OCI-LY7 (cell line): ENCODE data around the gene SHOC2. TPM values are rescaled to one million over a fixed set of nuclear protein-coding genes. Genes with fewer than 3 reads are reported as not detected.

Source experiments
- BruUV-seq: library from RNA; stranded (reverse); fragments of 400-500 nt; replicated peaks from 2 replicates; lab custom pipeline; 2021; lab: Mats Ljungman, UMichigan
- CTCF ChIA-PET: fragments of 300-600 bp; sonication (Branson Sonifier 250); formaldehyde crosslinking; loops from one replicate; lab custom pipeline; 2022; ENCODE audit warnings: antibody characterized with exemption; ENCODE audit not compliant: unreplicated experiment; lab: Charles Lee
- POLR2A ChIA-PET: fragments of 300-600 bp; sonication (Branson Sonifier 250); formaldehyde crosslinking; loops from one replicate; lab custom pipeline; 2022; ENCODE audit warnings: antibody characterized with exemption; lab: Charles Lee
- DNase-seq: peaks from one replicate; pipeline ENCODE4 v3.0.0-alpha.2; 2015; ENCODE audit warnings: low spot score
- H2AFZ ChIP-seq: fragments of 200-600 bp; sonication (generic), shearing (Covaris generic); 2 replicates; pipeline ENCODE4 v1.6.1; 2014; ENCODE audit warnings: mild to moderate bottlenecking, antibody characterized with exemption, low read length, moderate library complexity
- H3K27ac ChIP-seq: fragments of 200-600 bp; sonication (generic); 2 replicates; pipeline ENCODE4 v1.5.1; 2014; ENCODE audit warnings: mixed run types, low read depth, mild to moderate bottlenecking, moderate library complexity, low read length, inconsistent platforms; ENCODE audit not compliant: poor library complexity, severe bottlenecking
- H3K36me3 ChIP-seq: fragments of 200-600 bp; sonication (generic); 2 replicates; pipeline ENCODE4 v1.6.1; 2014; ENCODE audit warnings: mild to moderate bottlenecking, antibody characterized with exemption, low read length, moderate library complexity, mixed read lengths; ENCODE audit not compliant: insufficient read depth
- H3K4me1 ChIP-seq: fragments of 200-600 bp; sonication (generic); 2 replicates; pipeline ENCODE4 v1.5.1; 2014; ENCODE audit warnings: mild to moderate bottlenecking, low read length; ENCODE audit not compliant: insufficient read depth, poor library complexity, severe bottlenecking
- H3K4me2 ChIP-seq: fragments of 200-600 bp; sonication (generic); 2 replicates; pipeline ENCODE4 v1.6.1; 2014; ENCODE audit warnings: mild to moderate bottlenecking, low read length
- H3K4me3 ChIP-seq: fragments of 200-600 bp; sonication (generic); 2 replicates; pipeline ENCODE4 v1.5.1; 2014; ENCODE audit warnings: mild to moderate bottlenecking, low read depth, low read length; ENCODE audit not compliant: poor library complexity, severe bottlenecking
- H3K79me2 ChIP-seq: fragments of 200-600 bp; sonication (generic); 2 replicates; pipeline ENCODE4 v1.6.1; 2016; ENCODE audit warnings: low read depth, mild to moderate bottlenecking, low read length, moderate library complexity, mixed read lengths; ENCODE audit not compliant: insufficient read depth
- H3K9me2 ChIP-seq: fragments of 200-600 bp; sonication (generic); 2 replicates; pipeline ENCODE4 v1.6.1; 2016; ENCODE audit warnings: mild to moderate bottlenecking, low read length, mixed read lengths; ENCODE audit not compliant: insufficient read depth
- H3K9me3 ChIP-seq: fragments of 200-600 bp; sonication (generic); 2 replicates; pipeline ENCODE4 v1.6.1; 2014; ENCODE audit warnings: mild to moderate bottlenecking, mixed run types, low read length, mixed read lengths
- H4K20me1 ChIP-seq: fragments of 200-600 bp; sonication (generic); 2 replicates; pipeline ENCODE4 v1.6.1; 2014; ENCODE audit warnings: mild to moderate bottlenecking, antibody characterized with exemption, low read length, moderate library complexity, mixed read lengths; ENCODE audit not compliant: insufficient read depth
- CTCF ChIP-seq: fragments of 200-600 bp; sonication (generic); conservative IDR thresholded peaks from 2 replicates; pipeline ENCODE4 v1.5.1; 2014; ENCODE audit warnings: mild to moderate bottlenecking, antibody characterized with exemption, low read length, moderate library complexity, mixed read lengths
- EZH2phosphoT487 ChIP-seq: fragments of 200-600 bp; sonication (generic); IDR thresholded peaks from 2 replicates; pipeline ENCODE4 v1.6.1; 2018; ENCODE audit warnings: low read depth, borderline replicate concordance, mild to moderate bottlenecking, mixed run types, antibody characterized with exemption, low read length, moderate library complexity, mixed read lengths
- intact Hi-C: fragments of 100-400 bp; cut with micrococcal nuclease; formaldehyde crosslinking; loops from one replicate; pipeline ENCODE4 v1.10.0; 2022; ENCODE audit not compliant: unreplicated experiment
- total RNA-seq, 2 experiments: library from RNA; depleted of rRNA in 1 of 2; stranded (reverse); fragments of >200 nt in 1 of 2; shearing (Covaris generic) in 1 of 2; gene quantifications; 2 replicates each; pipeline ENCODE4 v1.2.3, GENCODE V29; 2014 to 2022

SHOC2 gene
- total RNA-seq, 2 experiments from 2014 or later, result 54.1 to 92.2 TPM

DNA sequence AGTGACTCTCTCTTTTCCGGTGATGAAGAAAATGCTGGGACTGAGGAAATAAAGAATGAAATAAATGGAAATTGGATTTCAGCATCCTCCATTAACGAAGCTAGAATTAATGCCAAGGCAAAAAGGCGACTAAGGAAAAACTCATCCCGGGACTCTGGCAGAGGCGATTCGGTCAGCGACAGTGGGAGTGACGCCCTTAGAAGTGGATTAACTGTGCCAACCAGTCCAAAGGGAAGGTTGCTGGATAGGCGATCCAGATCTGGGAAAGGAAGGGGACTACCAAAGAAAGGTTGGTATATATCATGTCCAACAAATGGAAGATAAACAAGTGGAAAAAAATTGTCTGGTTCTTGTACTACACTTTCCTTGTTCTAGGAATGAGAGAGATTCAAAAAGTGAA is 38.2 kb upstream of the SHOC2 start:
- POLR2A ChIA-PET, result interaction anchor here (0.6 to 2.4 kb wide), 4 partner anchors 12 to 28 kb away, joined by 3 to 12 read pairs (median 6); no protein-coding TSS in a partner anchor
- no peak for TF ChIP-seq EZH2phosphoT487
- TF ChIP-seq CTCF, result no peak
- Histone ChIP-seq H3K9me3 (peaks cover 3% of the 10 kb centered on the region; the same call in 1 of the 2 replicates), H3K9me2 (no peaks in the 10 kb centered on the region), H3K27ac (no peak overlapping the region), H3K4me3 (no peak overlapping the region), H3K4me2 (peak overlapping the region; percentile 61), H2AFZ (no peak overlapping the region), H3K79me2 (peaks cover 23% of the 10 kb centered on the region; the same call in 1 of the 2 replicates), H3K36me3 (peaks cover 86% of the 10 kb centered on the region), H4K20me1 (0 out of 2 replicates have a peak, but pooled peaks cover 4% of the 10 kb centered on the region), H3K4me1 (peaks cover 22% of the 10 kb centered on the region)
- CTCF ChIA-PET, result interaction anchor here (1.7 kb wide), 1 partner anchor 15 kb away, joined by 4 read pairs; no protein-coding TSS in a partner anchor
- BruUV-seq, result no TSS peak
- intact Hi-C loops, result no loop called here
- no peak for DNase-seq

DNA sequence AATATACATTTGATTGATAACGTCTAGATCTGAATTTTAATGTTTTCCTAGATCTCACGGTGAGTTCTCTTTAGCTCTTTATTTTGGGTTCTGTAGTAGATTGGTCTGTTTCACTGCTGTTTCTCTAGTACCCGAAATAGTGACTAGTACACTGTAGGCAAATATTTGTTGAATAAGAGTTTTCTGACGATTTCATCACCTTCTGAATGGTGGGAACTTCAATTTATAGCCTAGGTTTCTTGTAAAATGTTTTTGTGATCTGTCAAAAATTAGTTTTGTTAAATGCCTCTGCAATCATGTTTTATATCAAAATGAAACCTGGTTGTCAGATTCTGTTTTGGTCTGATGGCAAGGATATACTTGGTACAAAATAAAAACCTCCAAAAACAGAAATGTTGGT is 37.5 kb upstream of the SHOC2 start:
- no TSS peak for BruUV-seq
- 0 out of 2 replicates have a peak, but pooled peaks cover 4% of the 10 kb centered on the region for H4K20me1 ChIP-seq
- no peak for DNase-seq
- POLR2A ChIA-PET, result interaction anchor here (0.7 to 2.4 kb wide), 10 partner anchors 12 to 54 kb away, joined by 3 to 12 read pairs (median 4); no protein-coding TSS in a partner anchor
- H3K4me2 ChIP-seq, result peak overlapping the region; percentile 61
- CTCF ChIA-PET, result interaction anchor here (0.9 to 1.7 kb wide), 2 partner anchors 15 to 82 kb away, joined by 4 read pairs; no protein-coding TSS in a partner anchor
- no peak overlapping the region; the same call in 1 of the 2 replicates for H2AFZ ChIP-seq
- H3K4me3 ChIP-seq, result peak overlapping the region; percentile 34
- intact Hi-C loops, result no loop called here
- no peaks in the 10 kb centered on the region for H3K9me2 ChIP-seq
- no peak overlapping the region for H3K27ac ChIP-seq
- H3K4me1 ChIP-seq, result peaks cover 22% of the 10 kb centered on the region
- no peaks in the 10 kb centered on the region for H3K9me3 ChIP-seq
- H3K79me2 ChIP-seq, result peaks cover 17% of the 10 kb centered on the region; the same call in 1 of the 2 replicates
- H3K36me3 ChIP-seq, result peaks cover 86% of the 10 kb centered on the region
- TF ChIP-seq EZH2phosphoT487 (no peak), CTCF (no peak)

DNA sequence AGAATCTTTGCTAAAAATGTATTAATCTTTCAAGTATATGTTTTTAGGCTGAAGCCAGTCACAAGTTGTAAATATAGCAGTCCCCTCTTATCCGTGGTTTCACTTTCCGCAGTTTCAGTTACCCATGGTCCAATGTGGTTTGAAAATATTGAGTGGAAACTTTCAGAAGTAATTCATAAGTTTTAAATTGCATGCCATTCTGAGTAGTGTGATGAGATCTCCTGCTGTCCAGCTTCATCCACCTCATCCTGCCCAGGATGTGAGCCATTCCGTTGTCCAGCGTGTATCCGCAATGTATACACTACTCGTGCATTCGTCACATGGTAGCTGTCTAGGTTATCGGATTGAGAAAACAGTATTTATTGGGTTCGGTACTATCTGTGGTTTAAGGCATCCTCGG is 35.5 kb upstream of the SHOC2 start:
- ChIA-PET POLR2A (interaction anchor here (0.6 to 0.9 kb wide), 2 partner anchors 13 to 80 kb away, joined by 3 read pairs; no protein-coding TSS in a partner anchor), CTCF (no interaction called here)
- H4K20me1 ChIP-seq, result 0 out of 2 replicates have a peak, but pooled peaks cover 4% of the 10 kb centered on the region
- peaks cover 86% of the 10 kb centered on the region for H3K36me3 ChIP-seq
- TF ChIP-seq CTCF, result no peak
- no peak for TF ChIP-seq EZH2phosphoT487
- no peak overlapping the region for H3K4me2 ChIP-seq
- H3K27ac ChIP-seq, result no peak overlapping the region
- no TSS peak for BruUV-seq
- H3K9me3 ChIP-seq, result no peaks in the 10 kb centered on the region
- no peaks in the 10 kb centered on the region for H3K9me2 ChIP-seq
- no peak overlapping the region for H3K4me3 ChIP-seq
- H3K79me2 ChIP-seq, result peaks cover 14% of the 10 kb centered on the region; the same call in 1 of the 2 replicates
- no peak overlapping the region for H2AFZ ChIP-seq
- H3K4me1 ChIP-seq, result peaks cover 22% of the 10 kb centered on the region
- intact Hi-C loops, result no loop called here
- no peak for DNase-seq
